HS-27A (cell line): ENCODE measurements around the gene DPH5.

Experiments used
- DNase-seq: peaks from one replicate; pipeline ENCODE4 v3.0.0-alpha.2; 2012; ENCODE audit warnings: low read depth, missing footprints

Gene DPH5

GRCh38 chr1:101030881-101031280 is 5.3 kb upstream of the DPH5 start:
- no peak for DNase-seq

GRCh38 chr1:101029184-101029583 is 3.6 kb upstream of the DPH5 start:
- no peak for DNase-seq

GRCh38 chr1:101028466-101028865 is 2.9 kb upstream of the DPH5 start:
- no peak for DNase-seq

DNA sequence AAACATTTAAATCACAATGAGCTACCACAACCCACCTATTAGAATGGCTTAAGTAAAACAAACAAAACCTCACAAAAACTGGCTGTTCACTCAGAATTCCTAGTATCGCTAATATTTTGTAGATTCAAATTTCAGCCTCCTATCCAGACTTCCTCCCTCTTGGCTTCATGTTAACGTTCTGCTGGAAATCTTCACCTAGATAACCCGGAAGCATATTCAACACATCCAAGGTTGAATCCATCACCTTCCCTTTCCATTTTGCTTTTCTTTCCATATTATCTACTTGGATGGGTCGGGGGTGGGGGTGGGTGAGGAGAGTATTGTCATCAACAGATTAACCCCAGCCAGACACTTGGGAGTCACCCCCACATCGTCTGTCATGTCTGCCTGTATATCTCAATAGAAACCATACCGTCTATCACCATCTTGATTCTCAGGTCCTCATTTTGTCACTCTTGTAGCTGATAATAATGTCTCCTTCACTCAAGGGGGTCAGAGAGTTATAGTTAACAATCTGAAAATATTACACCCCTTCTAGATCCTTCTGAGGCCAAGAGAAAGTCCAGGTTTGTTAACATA is 1.7 kb upstream of the DPH5 start:
- DNase-seq = no peak

- DNase-seq = no peak
These were observed 825 bp upstream of the DPH5 start for GRCh38 chr1:101026430-101026788.

GRCh38 chr1:101025283-101025656 is 314 bp downstream of the DPH5 start:
- DNase-seq = peak; percentile 11

DNA sequence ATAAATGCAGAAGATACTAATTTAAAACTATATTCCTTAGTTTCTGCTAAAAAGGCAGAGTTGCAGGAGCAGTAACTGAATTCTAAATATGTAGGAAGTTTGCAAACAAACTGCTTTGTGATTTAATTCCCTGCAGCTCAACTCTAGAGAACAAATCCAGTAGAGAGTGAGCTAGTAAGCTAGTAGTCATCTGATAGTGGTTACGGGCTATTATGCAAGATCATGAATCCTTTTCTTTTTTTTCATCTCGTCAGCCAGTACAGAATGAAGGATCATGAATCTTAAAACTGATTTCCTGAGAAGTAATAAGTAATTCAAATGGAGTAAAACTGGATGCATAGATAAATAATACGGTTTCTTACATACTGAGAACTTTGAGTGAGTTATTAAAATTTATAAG is 3.3 kb downstream of the DPH5 start:
- DNase-seq = no peak

DNA sequence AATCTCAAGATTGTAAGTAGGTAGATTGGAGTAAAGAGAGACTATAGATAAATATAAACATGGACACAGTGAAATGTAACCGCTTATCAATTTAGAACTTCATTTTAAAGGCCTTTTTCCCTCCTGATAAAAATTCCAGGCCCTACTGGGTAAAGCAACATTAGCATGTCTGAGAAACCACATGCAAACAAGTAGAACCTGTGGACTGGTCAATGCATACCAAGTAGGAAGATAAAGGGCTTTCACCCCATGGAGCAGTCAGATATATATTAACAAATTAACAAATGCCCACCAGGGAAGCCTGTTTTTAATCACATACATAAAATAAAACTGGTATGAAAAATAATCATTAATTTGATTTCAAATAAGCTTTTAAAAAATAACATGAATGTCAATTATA is 8.1 kb downstream of the DPH5 start:
- no peak for DNase-seq

GRCh38 chr1:101013776-101014175 is 11.8 kb downstream of the DPH5 start:
- DNase-seq = no peak

GRCh38 chr1:101008229-101008834 is 17.3 kb downstream of the DPH5 start:
- DNase-seq = no peak

- no peak for DNase-seq
These were observed 19.0 kb downstream of the DPH5 start for GRCh38 chr1:101006553-101006952.

DNA sequence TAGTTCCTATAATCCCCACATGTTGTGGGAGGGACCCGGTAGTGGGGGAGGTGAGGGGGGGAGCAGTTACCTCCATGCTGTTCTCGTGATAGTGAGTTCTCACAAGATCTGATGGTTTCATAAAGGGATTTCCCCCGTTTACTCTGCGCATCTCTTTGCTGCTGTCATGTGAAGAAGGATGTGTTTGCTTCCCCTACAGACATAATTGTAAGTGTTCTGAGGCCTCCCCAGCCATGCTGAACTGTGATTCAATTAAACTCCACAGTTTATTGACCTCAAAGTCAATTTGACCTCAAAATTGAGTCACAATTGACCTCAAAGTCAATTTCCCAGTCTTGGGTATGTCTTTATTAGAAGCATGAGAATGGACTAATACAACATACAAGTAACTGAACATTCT is 19.7 kb downstream of the DPH5 start:
- no peak for DNase-seq

DNA sequence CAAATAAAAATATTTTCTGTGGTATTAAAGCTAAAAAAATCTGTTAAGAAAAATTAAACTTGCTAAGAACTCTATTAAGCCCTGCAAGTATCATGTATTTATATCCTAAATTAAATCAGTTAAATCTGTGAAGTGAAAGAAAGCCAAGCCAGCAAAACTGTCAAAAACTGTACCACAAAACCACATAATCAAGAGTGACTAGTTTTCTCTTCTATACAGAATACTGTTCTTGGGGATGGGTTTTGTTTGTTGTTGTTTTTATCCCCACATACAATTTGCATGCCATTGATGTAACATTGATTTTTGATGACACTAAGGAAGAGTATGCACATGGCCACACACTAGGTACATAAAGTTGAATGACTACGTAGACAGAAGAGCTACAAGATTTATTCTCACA is 20.4 kb downstream of the DPH5 start:
- no peak for DNase-seq

GRCh38 chr1:101004670-101005069 is 20.9 kb downstream of the DPH5 start:
- no peak for DNase-seq

DNA sequence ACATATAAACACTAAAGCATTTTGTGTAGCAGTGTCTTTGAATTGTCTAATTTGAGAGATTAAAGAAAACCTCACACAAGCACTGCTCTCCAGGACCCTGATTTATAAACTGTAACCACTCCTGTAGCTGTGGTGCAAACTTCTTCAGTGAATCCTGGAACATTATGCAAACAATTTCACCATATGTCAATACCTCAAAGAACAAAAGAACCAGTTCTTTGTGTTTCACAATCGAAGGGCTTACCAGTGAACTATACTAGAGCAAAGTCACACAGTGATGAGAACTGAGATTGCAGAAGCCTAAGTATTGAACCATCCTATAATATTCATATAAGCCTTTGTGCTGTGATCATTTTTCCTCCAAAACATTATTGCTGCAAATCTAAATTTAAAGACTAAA is 21.5 kb downstream of the DPH5 start:
- no peak for DNase-seq

DNA sequence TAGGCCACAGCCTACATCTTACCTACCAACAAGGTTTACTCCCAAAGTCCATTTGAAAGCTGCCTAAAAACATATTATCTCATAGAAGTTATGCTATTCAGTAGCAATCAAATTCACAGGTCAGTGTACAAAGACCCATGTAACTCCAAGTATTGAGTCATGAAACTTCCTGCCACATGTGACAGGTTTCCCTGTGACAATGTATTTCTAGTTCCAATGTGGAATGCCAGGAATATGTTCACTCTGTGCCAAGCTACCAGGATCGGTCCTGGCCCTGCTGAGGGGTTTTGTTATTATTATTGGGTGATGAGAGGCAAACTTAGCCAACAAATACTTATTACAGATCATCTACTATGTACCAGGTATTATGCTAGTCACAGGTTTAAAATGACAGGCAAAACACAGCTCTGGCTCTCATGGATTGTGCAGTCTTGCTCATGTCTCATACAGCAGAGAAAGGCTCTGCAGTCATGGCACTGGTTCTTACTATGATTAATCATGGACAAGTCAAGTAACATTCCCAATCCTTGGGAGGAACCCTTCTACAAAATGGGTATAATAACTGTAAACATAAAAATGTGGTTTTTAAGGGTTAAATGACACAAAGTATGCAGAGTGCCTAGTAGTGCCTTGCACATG is 22.5 kb downstream of the DPH5 start:
- DNase-seq = no peak

GRCh38 chr1:101002551-101002950 is 23.0 kb downstream of the DPH5 start:
- no peak for DNase-seq

DNA sequence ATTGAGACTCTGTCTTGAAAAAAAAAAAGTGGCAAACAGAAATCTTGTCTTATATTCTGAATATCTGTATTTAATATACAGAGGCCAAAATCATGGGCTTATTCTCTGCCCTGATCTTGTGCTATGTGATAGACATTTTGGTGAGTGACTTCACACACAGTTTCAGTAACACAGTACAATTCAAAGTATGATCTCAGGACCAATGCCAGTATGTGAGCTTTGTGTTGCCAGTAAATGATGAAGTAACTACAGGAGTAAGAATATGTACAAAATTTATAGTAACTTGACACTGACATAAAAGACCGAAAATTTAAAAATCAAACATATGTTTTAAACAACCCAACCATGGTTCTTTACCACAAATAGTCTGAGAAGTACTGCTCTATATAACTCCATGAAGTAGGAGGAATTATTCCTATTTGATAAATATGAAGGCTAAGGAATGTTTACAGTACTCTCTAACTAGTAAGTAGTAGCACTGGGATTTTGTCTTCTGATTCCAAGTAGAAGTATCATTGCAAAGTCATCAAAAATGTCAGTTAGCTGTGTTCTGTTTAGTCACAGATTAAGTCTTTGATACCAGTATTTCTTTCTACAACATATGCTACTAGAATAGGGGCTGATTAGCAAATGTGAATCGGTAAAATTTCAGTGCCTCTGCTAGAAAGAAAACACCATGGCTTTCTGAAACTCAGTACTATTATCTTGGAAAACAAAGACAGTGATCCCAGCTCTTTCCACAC is 25.3 kb downstream of the DPH5 start:
- DNase-seq = no peak

DNA sequence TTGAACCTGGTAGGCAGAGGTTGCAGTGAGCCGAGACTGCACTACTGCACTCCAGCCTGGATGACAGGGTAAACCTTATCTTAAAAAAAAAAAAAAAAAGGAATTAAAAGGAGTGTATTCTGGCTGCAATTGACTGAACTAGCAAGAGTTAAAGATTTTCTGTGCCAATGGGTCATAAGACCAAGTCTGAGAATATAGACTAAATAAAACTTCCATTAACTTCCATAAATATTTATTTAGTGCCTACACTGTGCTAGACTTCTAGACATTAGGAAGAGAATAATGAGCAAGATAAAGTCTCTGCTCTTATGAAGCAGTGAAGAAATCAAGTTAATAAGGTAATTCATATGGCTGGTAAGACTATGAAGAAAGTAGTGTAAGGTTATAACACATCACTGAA is 27.2 kb downstream of the DPH5 start:
- DNase-seq = no peak

- DNase-seq = no peak
These were observed 30.2 kb downstream of the DPH5 start for GRCh38 chr1:100995198-100995988.

DNA sequence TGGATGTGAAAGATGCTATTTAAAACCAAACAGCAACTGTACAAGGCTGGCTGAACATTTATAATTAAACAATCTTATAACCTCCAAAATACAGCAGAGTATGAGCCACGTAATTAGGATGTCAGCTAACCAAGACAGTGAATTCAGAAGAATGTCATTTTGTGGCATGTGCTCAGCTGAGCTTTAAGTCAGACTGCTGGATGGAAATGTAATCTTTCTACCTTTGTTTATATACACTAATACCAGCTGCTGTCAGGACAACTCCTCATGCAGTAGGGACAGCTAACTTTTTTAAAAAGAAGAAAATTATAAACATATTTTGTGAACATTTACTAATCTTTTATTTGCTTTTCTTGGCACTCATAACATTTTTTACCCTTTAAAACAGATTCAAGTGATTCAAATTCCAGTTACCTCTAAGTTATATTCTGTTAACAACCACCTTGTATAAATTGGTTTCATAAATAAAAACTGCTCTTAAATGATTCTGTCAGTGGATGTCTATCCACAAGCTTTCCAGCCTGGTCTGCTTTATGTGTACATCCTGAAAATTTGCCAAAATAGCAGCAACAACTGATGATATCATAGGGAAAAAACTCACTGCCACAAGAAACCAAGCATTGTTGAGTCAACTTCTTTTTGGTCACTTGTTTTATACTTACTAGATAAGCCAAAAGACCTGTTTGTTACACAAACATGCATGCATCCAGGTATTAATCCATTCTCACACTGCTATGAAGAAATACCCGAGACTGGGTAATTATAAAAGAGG is 36.1 kb downstream of the DPH5 start:
- peak; percentile 12 for DNase-seq

GRCh38 chr1:100988121-100988520 is 37.5 kb downstream of the DPH5 start:
- no peak for DNase-seq
